ENCODE measurements around the gene TRIM3. TPM values are rescaled to one million over a fixed set of nuclear protein-coding genes. Genes with fewer than 3 reads are reported as not detected.

TRIM3 gene
- total RNA-seq, 1 experiment from 2014 or later, result 7.4 TPM

DNA sequence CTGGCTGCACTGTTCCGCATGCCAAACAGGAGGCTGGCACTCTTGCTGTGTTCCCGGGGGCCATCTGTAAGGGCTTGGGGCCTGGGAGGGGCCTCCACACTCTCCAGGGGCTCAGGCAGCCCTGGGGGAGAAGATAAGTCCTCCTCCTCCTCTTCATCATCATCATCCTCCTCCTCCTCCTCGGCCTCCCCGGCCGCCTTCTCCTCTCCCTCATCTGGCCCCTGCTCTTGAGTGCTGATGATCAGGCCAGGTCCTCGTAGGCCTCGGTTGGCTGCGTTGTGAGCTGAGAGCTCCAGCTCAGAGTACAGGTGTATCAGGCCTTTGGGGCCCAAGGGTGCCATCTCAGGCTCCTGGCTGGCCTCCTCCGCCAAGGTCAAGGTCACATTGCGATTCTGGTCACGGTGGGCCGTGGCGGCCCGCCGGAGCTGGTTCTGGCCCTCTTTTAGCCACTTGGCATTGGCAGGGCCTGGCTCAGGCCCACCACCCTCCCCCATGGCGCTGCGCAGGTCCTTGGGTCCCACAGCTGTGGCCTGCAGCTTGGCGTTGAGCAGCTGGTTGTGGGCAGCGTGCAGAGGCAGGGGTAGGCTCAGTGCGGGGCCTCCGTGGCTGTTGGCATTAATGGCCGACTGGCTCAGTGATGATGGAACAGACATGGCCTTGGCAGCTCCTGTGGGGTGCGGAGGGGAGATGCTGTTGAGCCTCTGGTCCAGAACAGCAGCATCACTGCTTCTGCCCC is 62.9 kb downstream of the TRIM3 start:
- no peaks in the 10 kb centered on the region for H3K9me3 Mint-ChIP-seq (ENCODE audit: unreplicated experiment)
- no TSS peak for BruUV-seq (replicated peaks)
- H3K4me1 Mint-ChIP-seq (ENCODE audit: insufficient read depth, unreplicated experiment), result no peaks in the 10 kb centered on the region
- H3K27me3 Mint-ChIP-seq (ENCODE audit: insufficient read depth, unreplicated experiment), result peaks cover 16% of the 10 kb centered on the region
- ChIA-PET POLR2A (no interaction called here), CTCF (interaction anchor here (0.6 to 2.8 kb wide), 4 partner anchors 24 to 57 kb away, joined by 3 to 17 read pairs (median 5); no protein-coding TSS in a partner anchor)
- no peaks in the 10 kb centered on the region for H3K36me3 Mint-ChIP-seq (ENCODE audit: insufficient read depth, unreplicated experiment)
- TF ChIP-seq, protein P1, sequence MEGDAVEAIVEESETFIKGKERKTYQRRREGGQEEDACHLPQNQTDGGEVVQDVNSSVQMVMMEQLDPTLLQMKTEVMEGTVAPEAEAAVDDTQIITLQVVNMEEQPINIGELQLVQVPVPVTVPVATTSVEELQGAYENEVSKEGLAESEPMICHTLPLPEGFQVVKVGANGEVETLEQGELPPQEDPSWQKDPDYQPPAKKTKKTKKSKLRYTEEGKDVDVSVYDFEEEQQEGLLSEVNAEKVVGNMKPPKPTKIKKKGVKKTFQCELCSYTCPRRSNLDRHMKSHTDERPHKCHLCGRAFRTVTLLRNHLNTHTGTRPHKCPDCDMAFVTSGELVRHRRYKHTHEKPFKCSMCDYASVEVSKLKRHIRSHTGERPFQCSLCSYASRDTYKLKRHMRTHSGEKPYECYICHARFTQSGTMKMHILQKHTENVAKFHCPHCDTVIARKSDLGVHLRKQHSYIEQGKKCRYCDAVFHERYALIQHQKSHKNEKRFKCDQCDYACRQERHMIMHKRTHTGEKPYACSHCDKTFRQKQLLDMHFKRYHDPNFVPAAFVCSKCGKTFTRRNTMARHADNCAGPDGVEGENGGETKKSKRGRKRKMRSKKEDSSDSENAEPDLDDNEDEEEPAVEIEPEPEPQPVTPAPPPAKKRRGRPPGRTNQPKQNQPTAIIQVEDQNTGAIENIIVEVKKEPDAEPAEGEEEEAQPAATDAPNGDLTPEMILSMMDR (IDR thresholded peaks at IDR 0.05; ENCODE audit: unreplicated experiment), result no peak
- H3K4me3 Mint-ChIP-seq (ENCODE audit: unreplicated experiment), result no peak overlapping the region
- no peak for DNase-seq (ENCODE audit: unreplicated experiment)
- intact Hi-C loops (cut with micrococcal nuclease), result no loop called here
- H3K27ac Mint-ChIP-seq (ENCODE audit: low read depth, unreplicated experiment), result no peak overlapping the region

DNA sequence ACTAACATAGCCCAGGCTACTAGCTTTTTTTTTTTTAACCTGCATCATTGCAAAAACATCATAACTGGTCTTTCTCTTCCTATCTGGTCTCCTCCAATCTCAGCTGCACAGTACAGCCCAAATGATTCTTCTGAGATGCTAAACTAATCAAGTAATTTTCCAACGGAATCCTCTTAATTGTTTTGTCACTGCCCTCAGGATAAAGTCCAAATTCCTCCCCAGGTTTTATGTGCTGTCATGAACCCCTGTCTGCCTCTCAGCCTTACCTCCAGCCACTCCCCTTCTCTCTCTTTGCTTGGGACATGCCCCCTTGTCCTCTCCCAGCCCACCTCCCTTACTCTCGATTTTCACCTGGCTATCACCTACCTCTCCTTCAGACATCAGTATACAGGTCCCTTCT is 67.4 kb downstream of the TRIM3 start:
- Mint-ChIP-seq H3K9me3 (ENCODE audit: unreplicated experiment) (no peaks in the 10 kb centered on the region), H3K4me1 (ENCODE audit: insufficient read depth, unreplicated experiment) (no peaks in the 10 kb centered on the region), H3K36me3 (ENCODE audit: insufficient read depth, unreplicated experiment) (no peaks in the 10 kb centered on the region), H3K4me3 (ENCODE audit: unreplicated experiment) (no peak overlapping the region), H3K27ac (ENCODE audit: low read depth, unreplicated experiment) (no peak overlapping the region), H3K27me3 (ENCODE audit: insufficient read depth, unreplicated experiment) (peaks cover 16% of the 10 kb centered on the region)
- intact Hi-C loops (cut with micrococcal nuclease), result no loop called here
- POLR2A ChIA-PET, result no interaction called here
- CTCF ChIA-PET, result interaction anchor here (0.6 to 2.1 kb wide), 7 partner anchors 10 to 1525 kb away, joined by 3 to 8 read pairs (median 4); partner anchors contain the start of gene OR51T1
- TF ChIP-seq, protein P1 (IDR thresholded peaks at IDR 0.05; ENCODE audit: unreplicated experiment), result no peak
- no TSS peak for BruUV-seq (replicated peaks)
- DNase-seq (ENCODE audit: unreplicated experiment), result no peak

DNA sequence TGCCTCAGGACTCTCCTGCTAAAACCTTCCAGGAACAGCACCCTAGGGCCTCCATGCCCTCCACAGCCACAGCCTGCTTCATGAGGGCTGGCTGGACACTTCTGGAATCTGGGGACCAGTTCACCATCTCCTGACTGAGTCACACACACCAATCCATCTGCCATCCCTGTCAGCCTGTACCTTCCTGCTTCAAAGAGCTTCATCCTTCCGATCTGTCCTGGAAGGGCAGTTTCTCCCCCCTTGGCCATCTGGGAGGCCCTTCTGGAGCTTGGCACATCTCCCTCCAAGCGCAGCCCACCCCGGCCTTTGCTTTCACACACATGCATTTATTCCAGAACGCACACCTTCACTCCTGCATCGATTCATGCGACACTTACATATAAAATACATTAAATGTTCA is 67.9 kb downstream of the TRIM3 start:
- ChIA-PET POLR2A (interaction anchor here (0.5 kb wide), 1 partner anchor 23 kb away, joined by 3 read pairs; no protein-coding TSS in a partner anchor), CTCF (interaction anchor here (0.6 to 2.1 kb wide), 4 partner anchors 9 to 1524 kb away, joined by 3 to 8 read pairs (median 4); partner anchors contain the start of gene OR51T1)
- H3K36me3 Mint-ChIP-seq (ENCODE audit: insufficient read depth, unreplicated experiment), result no peaks in the 10 kb centered on the region
- H3K4me3 Mint-ChIP-seq (ENCODE audit: unreplicated experiment), result no peak overlapping the region
- no peak overlapping the region for H3K27ac Mint-ChIP-seq (ENCODE audit: low read depth, unreplicated experiment)
- intact Hi-C loops (cut with micrococcal nuclease), result no loop called here
- H3K4me1 Mint-ChIP-seq (ENCODE audit: insufficient read depth, unreplicated experiment), result no peaks in the 10 kb centered on the region
- H3K9me3 Mint-ChIP-seq (ENCODE audit: unreplicated experiment), result no peaks in the 10 kb centered on the region
- no TSS peak for BruUV-seq (replicated peaks)
- no peak for DNase-seq (ENCODE audit: unreplicated experiment)
- TF ChIP-seq, protein P1 (IDR thresholded peaks at IDR 0.05; ENCODE audit: unreplicated experiment), result no peak
- H3K27me3 Mint-ChIP-seq (ENCODE audit: insufficient read depth, unreplicated experiment), result peaks cover 16% of the 10 kb centered on the region

DNA sequence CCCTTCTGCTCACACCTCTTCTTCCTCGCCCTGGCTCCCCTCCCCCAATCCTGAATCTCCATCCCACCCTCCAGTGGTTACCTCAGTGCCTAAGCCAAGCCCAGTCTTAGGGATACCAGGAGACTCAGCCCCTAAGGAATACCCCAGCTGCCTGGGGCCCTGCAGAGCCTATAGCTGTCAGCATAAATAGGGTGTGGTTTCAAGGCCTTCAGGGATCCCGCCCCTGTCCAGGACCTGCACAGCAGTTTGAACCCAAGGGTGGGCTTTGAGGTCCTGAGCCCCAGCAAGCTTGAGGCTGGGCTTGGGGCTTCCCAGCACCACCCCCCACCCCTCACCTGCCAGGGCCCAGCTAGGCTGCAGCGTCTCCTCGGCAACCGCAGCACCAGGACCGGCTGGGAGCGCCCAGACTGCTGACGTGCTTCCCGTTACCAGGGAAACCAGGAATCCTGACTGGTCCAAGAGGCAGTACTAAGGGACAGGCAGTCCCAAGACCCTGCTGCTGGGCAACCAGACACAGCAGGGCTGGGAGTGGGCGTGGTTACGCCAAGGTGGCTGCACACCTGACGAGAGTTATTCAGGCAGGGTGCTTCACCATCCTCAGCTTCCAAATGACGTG is 68.6 kb downstream of the TRIM3 start:
- no TSS peak for BruUV-seq (replicated peaks)
- H3K9me3 Mint-ChIP-seq (ENCODE audit: unreplicated experiment), result no peaks in the 10 kb centered on the region
- no peak overlapping the region for H3K27ac Mint-ChIP-seq (ENCODE audit: low read depth, unreplicated experiment)
- no peak for DNase-seq (ENCODE audit: unreplicated experiment)
- intact Hi-C loops (cut with micrococcal nuclease), result no loop called here
- H3K36me3 Mint-ChIP-seq (ENCODE audit: insufficient read depth, unreplicated experiment), result no peaks in the 10 kb centered on the region
- POLR2A ChIA-PET, result interaction anchor here (0.5 kb wide), 1 partner anchor 22 kb away, joined by 3 read pairs; no protein-coding TSS in a partner anchor
- TF ChIP-seq, protein P1 (IDR thresholded peaks at IDR 0.05; ENCODE audit: unreplicated experiment), result no peak
- H3K4me1 Mint-ChIP-seq (ENCODE audit: insufficient read depth, unreplicated experiment), result no peaks in the 10 kb centered on the region
- H3K27me3 Mint-ChIP-seq (ENCODE audit: insufficient read depth, unreplicated experiment), result peaks cover 16% of the 10 kb centered on the region
- CTCF ChIA-PET, result interaction anchor here (0.5 to 2.1 kb wide), 2 partner anchors 26 to 459 kb away, joined by 6 to 8 read pairs; no protein-coding TSS in a partner anchor
- H3K4me3 Mint-ChIP-seq (ENCODE audit: unreplicated experiment), result no peak overlapping the region

Measured in MCF 10A (cell line).